ENCODE results near the gene REG3G. TPM values are rescaled to one million over a fixed set of nuclear protein-coding genes. Genes with fewer than 3 reads are reported as not detected.

The REG3G gene
- total RNA-seq = not detected in 2 replicates

DNA sequence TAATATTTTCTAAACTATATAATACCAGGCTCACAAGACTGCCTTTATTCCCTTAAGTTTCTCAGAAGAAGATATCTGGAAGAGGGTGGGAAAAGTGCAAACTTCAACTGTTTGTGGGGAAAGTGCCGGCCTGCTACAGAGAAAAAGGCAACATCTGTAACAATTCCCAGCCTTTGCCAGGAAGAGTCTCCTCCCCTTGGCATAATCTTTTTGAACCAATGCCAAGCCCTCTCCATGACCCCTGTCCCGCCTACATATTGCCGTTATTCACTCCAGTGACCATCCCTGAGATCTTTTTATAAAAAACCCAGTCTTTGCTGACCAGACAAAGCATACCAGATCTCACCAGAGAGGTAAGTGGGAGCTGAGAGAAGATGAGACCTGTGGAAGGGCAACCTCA, at the start of gene REG3G:
Gene REG3G, plus strand, starts transcription at position 282 of the 400 bp plus-strand sequence. CDS start 392 bp downstream, outside the sequence.

Other genes starting within 250 kb of the REG3G start
- gene REG1B, start 62.3 kb downstream of the REG3G start, total RNA-seq = not detected in 2 replicates
- gene REG1A, start 94.8 kb downstream of the REG3G start, total RNA-seq = not detected in 2 replicates
- gene REG3A, start 134.1 kb downstream of the REG3G start, total RNA-seq = not detected in 2 replicates